Left renal pelvis (tissue), 4 donors: ENCODE measurements around the gene MACROD2. TPM values are rescaled to one million over a fixed set of nuclear protein-coding genes. Genes with fewer than 3 reads are reported as not detected.
"Not testable (repeated sequence)": the region's sequence is repeated elsewhere in the genome, so short reads cannot be mapped to it uniquely, and the experiment has no call there.

Experiments
- DNase-seq, 4 donors: peaks; one replicate each; pipeline ENCODE4 v3.0.0-alpha.2; 2013; ENCODE audit warnings: low read depth in 4 of 4, low spot score in 3 of 4
- polyA plus RNA-seq, 4 donors: library from polyadenylated mRNA; unstranded; fragments of 120-200 nt; gene quantifications; one replicate each; pipeline ENCODE4 v1.2.1, GENCODE V29; 2013; ENCODE audit not compliant: insufficient read length in 4 of 4

Gene MACROD2
- polyA plus RNA-seq, 4 donors: 7.0 to 17.8 (median 12.7) TPM

GRCh38 chr20:14956026-14956425, 960.7 kb downstream of the MACROD2 start:
- no peak for DNase-seq

DNA sequence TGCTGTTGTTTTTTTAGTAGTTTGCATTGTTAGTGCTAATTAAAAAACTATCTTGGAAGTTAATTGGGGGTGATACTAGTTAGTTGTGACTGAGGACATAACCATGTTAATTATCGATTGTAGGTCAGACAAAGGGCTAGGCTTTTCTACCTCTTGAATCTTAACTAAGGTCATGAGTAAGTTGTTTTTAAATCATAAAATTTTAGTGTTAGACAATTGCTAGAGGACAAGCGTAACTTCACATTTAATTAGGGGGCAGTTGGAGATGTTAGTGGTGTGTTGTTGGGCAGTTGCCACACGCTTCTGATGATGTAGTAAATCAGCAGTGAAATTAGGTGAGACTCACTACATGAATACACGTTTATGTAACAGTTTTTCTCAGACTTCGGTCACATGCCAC, 961.2 kb downstream of the MACROD2 start:
- no peak for DNase-seq

DNA sequence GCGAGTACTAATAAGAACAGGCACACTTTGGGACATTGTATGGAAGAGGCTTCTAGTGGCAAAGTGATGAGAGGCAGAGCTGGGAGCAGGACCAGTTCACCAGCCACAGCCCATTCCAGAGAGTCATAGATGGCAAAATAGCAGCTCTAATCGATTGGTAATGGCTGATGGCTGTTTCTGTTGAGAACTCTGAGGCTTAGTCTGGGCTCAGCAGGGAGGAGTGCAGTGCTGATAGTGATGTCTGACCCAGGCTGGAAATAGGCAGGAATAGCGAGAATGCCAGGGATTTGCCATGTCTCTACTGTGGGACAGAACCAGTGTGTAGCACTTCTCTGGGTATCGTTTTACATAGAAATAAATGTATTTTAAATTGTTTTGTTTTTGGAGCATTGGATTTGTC, 962.1 kb downstream of the MACROD2 start:
- no peak for DNase-seq

DNA sequence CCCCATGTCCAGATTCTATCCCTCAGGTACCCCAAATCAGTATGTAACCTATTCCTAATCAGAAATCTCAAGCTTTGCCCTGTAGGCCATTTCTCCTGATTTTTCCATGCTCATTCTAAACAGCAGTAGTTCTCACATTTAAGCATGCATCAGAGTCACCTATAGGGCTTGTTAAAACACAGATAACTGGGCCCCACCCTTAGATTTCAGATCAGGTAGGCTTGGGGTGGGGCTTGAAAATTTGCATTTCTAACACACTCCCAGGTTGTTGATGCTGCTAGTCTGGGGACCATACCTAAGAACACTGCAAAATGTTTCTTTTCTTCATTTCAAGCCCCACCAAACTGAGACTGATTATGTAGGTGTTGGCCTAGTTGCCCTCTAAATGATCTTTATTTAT, 963.3 kb downstream of the MACROD2 start:
- DNase-seq: no peak

DNA sequence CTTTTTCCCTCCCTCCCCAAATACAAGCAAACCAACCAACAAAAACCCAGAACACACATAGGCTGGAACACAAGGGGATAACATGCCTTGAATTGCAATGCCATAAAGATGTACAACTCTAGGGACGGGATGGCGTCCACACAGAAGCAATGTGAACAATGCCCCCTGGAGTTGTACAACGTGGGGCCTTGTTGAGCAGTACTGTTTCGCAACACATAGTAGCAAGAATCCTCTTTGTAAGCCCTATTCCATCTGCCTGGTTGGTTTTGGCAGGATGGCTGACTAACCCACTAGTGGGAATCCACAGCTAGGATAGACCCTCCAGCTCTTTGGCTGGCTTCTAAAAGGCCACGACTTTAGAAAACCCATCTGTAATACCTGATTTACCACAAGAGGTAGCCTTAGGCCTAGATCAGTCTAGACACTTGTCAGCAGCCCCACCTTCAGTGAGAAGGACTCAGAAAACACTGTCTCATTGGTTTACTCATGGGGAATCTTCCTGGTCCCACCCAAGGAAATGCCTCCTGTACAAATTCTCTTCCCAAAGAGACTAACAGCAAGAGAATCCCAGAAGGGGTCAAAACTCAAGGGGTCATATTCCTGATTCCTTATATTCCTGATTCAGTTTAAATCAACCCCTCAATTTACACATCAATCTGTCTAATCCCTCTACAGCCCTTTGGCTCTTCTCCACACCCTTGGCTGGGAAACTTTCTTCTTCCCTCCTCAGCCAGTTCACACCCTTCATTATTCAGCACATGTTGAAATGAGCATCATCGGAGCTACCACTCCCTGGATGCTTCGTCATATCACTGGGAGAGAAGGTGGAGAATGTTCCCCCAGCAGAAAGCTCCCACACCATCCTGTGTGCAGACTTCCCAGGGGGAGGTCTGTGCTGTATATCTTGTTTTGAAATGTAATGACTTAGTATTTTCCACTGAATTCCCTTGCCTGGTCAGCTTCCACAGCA, 964.5 kb downstream of the MACROD2 start:
- no peak for DNase-seq

GRCh38 chr20:14960831-14961230, 965.5 kb downstream of the MACROD2 start:
- no peak for DNase-seq

DNA sequence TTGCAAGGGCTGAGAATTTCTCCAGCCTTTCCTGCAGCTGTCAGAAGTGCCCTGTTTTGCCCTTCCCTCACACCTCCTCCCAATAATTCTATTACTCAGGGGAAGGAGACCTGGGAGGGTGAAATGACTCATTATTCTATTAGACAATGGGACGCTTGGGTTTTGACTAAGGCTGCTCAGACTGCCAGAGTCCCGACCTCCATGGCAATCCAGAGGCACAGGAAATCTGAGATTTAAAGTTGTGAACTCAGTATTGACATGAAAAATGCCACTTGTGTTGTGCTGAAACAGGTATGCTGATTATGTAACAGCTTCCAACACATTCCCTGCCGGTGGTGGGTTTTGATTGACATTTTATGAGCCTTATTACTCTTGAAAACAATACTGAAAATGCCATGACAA, 967.9 kb downstream of the MACROD2 start:
- no peak for DNase-seq

GRCh38 chr20:14966203-14966602, 970.9 kb downstream of the MACROD2 start:
- DNase-seq: no peak

DNA sequence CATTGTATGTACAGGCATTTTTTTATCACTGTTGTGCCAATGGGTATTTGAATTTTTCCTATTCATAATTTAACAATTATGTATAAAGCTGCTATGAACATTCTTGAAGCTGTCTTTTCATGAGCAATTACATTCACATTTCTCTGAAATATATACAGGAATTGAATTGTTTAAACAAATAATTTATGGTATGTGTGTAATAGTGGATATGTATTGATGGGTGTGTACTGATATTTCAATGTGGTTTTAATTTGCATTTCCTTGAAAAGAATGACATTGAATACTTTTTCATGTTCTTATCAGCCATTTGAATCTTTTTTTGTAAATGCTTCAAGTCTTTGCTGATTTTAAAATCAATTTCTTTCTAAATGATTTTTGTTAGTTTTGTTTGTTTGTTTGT, 971.5 kb downstream of the MACROD2 start:
- no peak for DNase-seq

DNA sequence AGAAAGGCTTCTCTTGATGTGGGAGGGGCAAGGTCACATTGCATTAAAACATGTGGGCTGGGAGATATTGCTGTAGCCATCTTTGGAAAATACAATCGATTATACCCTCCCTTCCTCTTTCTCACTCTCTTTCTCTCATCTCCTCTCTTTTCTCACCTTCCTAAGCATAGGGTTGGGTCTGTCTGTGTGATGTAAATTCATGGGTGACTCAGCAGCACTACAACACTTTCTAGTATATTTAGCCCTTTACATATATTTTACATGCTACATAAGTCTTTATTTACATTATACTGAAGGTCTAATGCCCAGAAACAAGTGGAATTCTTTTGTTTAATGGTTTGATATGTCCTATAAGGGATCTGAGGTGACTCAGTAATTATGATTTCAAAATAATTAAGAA, 976.9 kb downstream of the MACROD2 start:
- DNase-seq: no peak

DNA sequence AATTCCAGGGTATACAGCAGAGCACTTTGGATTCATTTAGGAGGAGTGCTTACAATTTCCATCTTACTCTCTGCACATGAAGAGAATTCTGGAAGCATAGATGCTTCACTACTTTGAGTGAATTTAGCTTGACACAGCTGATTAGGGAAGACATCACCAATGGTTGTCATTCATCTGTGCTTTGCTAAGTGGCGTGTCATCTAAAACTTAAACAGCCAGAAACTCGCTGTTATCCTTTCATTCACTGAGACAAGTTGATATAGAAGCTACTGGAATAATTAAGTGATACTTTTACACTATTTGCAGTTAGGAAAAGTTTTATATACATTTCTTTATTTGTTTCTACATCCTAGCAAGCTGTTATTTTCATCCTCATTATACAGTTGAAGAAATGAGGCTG, 977.4 kb downstream of the MACROD2 start:
- no peak for DNase-seq

DNA sequence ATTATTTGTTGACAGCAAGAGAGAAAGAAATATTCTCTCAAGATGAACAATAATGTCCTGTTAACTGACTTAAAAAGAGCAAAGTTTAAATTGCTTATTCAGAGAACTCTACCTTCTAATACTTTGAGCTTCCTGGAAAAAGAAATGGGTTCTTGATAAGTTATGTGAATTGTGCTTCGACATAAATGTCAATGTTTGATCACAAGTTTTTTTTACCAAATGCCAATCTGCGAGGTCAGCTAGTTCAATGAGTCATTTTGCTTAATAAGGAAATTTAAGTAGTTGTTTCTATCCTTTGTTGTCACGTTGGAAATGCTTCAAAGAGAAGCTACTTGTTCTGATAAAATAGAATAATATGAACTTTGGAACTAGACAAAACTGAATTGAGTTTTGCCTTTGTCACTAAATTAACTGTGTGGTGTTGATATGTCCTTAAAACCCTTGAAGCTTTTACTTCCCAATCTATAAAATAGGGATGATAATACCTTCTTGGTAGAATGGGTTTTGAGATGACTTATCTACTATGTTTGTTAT, 984.2 kb downstream of the MACROD2 start:
- no peak for DNase-seq

DNA sequence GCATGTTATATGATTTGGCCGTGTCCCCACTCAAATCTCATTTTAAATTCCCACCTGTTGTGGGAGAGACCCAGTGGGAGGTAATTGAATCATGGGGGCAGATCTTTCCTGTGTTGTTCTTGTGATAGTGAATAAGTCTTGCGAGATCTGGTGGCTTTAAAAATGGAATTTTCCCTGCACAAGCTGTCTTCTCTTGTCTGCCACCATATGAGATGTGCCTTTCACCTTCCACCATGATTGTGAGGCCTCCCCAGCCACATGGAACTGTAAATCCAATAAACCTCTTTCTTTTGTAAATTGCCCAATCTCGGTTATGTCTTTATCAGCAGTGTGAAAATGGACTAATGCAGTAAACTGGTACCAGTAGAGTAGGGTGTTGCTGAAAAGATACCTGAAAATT, 986.2 kb downstream of the MACROD2 start:
- DNase-seq: not testable (repeated sequence)

DNA sequence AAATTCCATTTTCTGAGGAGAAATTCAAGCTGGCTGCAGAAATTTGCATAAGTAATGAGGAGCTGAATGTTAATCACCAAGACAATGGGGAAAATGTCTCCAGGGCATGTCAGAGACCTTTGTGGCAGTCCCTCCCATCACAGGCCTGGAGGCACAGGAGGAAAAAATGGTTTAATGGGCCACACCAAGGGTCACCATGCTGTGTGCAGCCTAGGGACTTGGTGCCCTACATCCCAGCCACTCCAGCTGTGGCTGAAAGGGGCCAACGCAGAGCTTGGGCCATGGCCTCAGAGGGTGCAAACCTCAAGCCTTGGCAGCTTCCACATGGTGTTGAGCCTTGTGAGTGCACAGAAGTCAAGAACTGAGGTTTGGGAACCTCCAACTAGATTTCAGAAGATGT, 987.0 kb downstream of the MACROD2 start:
- DNase-seq: not testable (repeated sequence)

DNA sequence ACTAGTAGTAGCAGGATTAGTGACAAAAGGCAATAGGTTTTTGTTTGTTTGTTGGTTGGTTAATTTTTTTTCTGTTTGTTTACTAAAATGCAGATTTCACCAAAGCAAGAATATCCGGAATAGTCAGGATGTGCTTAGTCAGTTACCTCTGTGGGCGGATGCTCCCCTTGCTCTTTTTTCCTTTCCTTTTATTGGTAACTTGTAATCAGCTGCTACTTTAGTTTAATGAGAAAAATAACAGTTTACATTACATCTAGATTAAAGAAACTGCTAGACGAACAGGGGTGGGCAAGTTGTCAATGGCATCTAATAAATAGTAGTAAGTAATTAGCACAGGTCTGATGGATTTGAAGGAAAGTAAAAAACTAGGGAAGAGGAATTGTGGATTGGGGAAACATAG, 989.0 kb downstream of the MACROD2 start:
- DNase-seq: no peak

GRCh38 chr20:14984768-14985622, 989.7 kb downstream of the MACROD2 start:
- no peak for DNase-seq

DNA sequence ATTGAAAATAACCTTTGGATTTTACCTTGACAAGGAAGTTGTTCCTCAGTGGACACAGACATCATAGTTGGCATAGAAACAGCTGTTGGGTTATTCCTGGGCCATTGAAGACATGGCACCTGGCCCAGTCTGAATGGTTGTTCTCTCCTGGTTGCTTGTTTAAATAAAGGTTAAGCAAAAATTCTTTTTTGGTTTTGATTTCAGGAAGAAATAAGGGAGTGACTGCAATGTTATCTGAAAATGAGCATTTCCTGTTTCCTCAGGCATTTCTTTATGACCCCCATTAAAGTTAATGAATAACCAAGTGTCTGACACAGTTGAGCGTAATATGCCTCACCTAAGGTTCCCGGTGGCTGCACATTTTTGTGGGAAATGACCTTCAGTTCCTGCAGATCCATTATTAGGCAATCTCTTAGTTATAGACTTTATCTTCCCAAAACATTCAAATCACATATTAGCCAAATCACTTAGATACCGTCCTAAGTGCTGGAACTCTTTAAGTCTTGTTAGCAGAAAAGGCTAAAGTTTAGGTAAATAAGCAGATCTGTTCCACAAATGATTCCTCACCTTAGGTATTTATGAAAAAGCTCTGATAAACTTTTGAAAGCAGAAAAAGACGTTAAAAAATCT, 990.8 kb downstream of the MACROD2 start:
- peak; percentile 24 to 60 (median 53) for DNase-seq

GRCh38 chr20:14986656-14987055, 991.3 kb downstream of the MACROD2 start:
- DNase-seq: no peak

GRCh38 chr20:14989535-14990290, 994.4 kb downstream of the MACROD2 start:
- DNase-seq: no peak

- DNase-seq: no peak
These were observed 995.7 kb downstream of the MACROD2 start for GRCh38 chr20:14991023-14991422.
